H1 (cell line): ENCODE measurements around the gene APOO. TPM values are rescaled to one million over a fixed set of nuclear protein-coding genes. Genes with fewer than 3 reads are reported as not detected.

Experiments used
- SIN3A ChIP-seq, 2 experiments: IDR thresholded peaks in 1 of 2; conservative IDR thresholded peaks in 1 of 2; 2 replicates each; pipeline ENCODE4 v1.6.1; 2011 to 2012; ENCODE audit warnings: low read length in 2 of 2, improper control_type of control experiment in 1 of 2, low read depth in 1 of 2, mild to moderate bottlenecking in 1 of 2
- SRF ChIP-seq: IDR thresholded peaks from 2 replicates; pipeline ENCODE4 v1.6.1; 2011; ENCODE audit warnings: mild to moderate bottlenecking, low read depth, low read length, moderate library complexity
- SUZ12 ChIP-seq: fragments of 200-600 bp; sonication (generic); IDR thresholded peaks from 2 replicates; pipeline ENCODE4 v1.6.1; 2012; ENCODE audit warnings: mild to moderate bottlenecking, inconsistent platforms, low read length, moderate library complexity, mixed read lengths
- TEAD4 ChIP-seq: IDR thresholded peaks from 2 replicates; pipeline ENCODE4 v1.6.1; 2012; ENCODE audit warnings: low read depth, low read length, inconsistent platforms, mixed read lengths
- polyA plus RNA-seq, 7 experiments: library from polyadenylated mRNA; depleted of rRNA in 3 of 7; stranded (reverse) in 5 of 7; unstranded in 2 of 7; fragments of >200 nt in 5 of 7; fragments of 200-250 nt in 2 of 7; gene quantifications; 1 replicate in 5 of 7; 2 replicates in 1 of 7; 4 replicates in 1 of 7; pipeline versions ENCODE4 v1.2.1 to v1.2.3, GENCODE V29; 2011 to 2013; ENCODE audit warnings: missing spikeins in 2 of 7, mixed read lengths in 2 of 7
- total RNA-seq: library from RNA; stranded (reverse); fragmentation: NEBNext Ultra II Directional; extraction: Animal tissue kit (Norgen Biotek cat#: 25700); gene quantifications from 2 replicates; pipeline ENCODE4 v1.2.1, GENCODE V29; 2021

Gene APOO
- total and polyA plus RNA-seq, 2 of the 8 experiments (the other 6 are each of a cell fraction or from before 2014, with no cell fraction given), result 25.7 to 45.0 TPM

DNA sequence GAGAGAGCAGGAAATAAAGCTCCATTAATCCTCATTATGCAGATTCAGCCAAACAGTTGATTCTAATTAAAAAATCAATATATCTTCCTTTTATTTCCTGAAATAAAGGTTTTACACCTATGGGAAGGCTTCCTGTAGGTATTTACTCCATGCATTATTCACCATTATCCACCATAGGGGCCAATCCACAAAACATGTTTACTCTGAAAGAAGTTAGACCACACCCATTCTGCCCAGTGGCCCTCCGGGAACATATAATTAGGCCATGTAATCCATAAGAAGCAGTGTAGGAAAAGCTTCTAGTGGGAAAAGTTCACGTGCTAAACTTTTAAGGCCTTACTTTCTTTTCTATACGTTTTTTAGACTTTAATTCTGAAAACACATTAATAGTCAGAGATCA, 67.1 kb downstream of the APOO start (continued):
- TF ChIP-seq TEAD4, result no peak
- TF ChIP-seq SUZ12, result no peak
- no peak for TF ChIP-seq SRF
- no peak for TF ChIP-seq SIN3A (conservative IDR thresholded peaks at IDR 0.05 in 1 of 2, IDR thresholded peaks at IDR 0.05 in 1 of 2; ENCODE audit: low read depth in 1 of 2, low read length in 2 of 2)
